Liver (tissue), 3 donors: ENCODE measurements around the gene TPRG1L.

Experiments used
- CTCF ChIP-seq: fragments of 150-350 bp; IDR thresholded peaks from 2 replicates; pipeline ENCODE4 v1.5.1; 2017; ENCODE audit warnings: improper control_type of control experiment, low read depth, low read length; ENCODE audit not compliant: missing input control
- MAX ChIP-seq: IDR thresholded peaks from 2 replicates; pipeline ENCODE4 v1.6.1; 2016; ENCODE audit warnings: antibody characterized with exemption
- REST ChIP-seq: IDR thresholded peaks from 2 replicates; pipeline ENCODE4 v1.6.1; 2016; ENCODE audit warnings: antibody characterized with exemption, mild to moderate bottlenecking
- RXRA ChIP-seq, 2 donors: IDR thresholded peaks; 2 replicates each; pipeline ENCODE4 v1.6.1; 2017 to 2018; ENCODE audit warnings: antibody characterized with exemption in 2 of 2, mild to moderate bottlenecking in 1 of 2
- donor health status: healthy.
- donor health status: healthy.

GRCh38 chr1:3616861-3617260 lies 8.0 kb upstream of the TPRG1L start:
- no peak for TF ChIP-seq CTCF
- TF ChIP-seq RXRA (IDR thresholded peaks at IDR 0.05) = no peak
- no peak for TF ChIP-seq REST
- no peak for TF ChIP-seq MAX
